ENCODE results near the gene SELENON. TPM values are rescaled to one million over a fixed set of nuclear protein-coding genes. Genes with fewer than 3 reads are reported as not detected.

The SELENON gene
- total RNA-seq (2014; rRNA removed; shearing (Covaris generic)) (5.6 and 9.9 TPM in 2 replicates), total RNA-seq (2022) (28.1 and 28.3 TPM in 2 replicates), Bru-seq, nascent RNA (percentile 48 among the genes with signal in this experiment), BruChase-seq, experiment 1, labeled RNA remaining after a 6-hour chase (percentile 68 among the genes with signal in this experiment), BruChase-seq, experiment 2, labeled RNA remaining after a 2-hour chase (percentile 55 among the genes with signal in this experiment)
- long read RNA-seq, full-length matches to known transcripts: 10 of 27 reads
- long read RNA-seq, partial matches to known transcripts: 16 of 27 reads
- long read RNA-seq, other reads (novel, unspliced or antisense): 1 of 27 reads

GRCh38 chr1:25799935-25800702 is at the start of gene SELENON:
Gene SELENON, plus strand, starts transcription at chr1:25800193. Its CDS starts 38 bp downstream, at chr1:25800231.
- Histone ChIP-seq H3K27ac (ENCODE audit: low read depth, low read length, poor library complexity, severe bottlenecking) (no peak within 1 kb of the TSS), H3K9me2 (ENCODE audit: insufficient read depth, low read length) (no peaks in the 10 kb centered on the region), H3K4me2 (ENCODE audit: low read length) (peak within 1 kb of the TSS; percentile 83), H3K36me3 (ENCODE audit: insufficient read depth, low read length) (no peaks in the 10 kb centered on the region), H4K20me1 (ENCODE audit: insufficient read depth, low read length) (no peaks in the 10 kb centered on the region), H3K4me1 (ENCODE audit: insufficient read depth, low read length, poor library complexity, severe bottlenecking) (peaks cover 47% of the 10 kb centered on the region), H3K9me3 (ENCODE audit: low read length) (no peaks in the 10 kb centered on the region), H3K79me2 (ENCODE audit: insufficient read depth, low read depth, low read length) (no peaks in the 10 kb centered on the region), H2AFZ (ENCODE audit: low read length) (peak within 1 kb of the TSS; percentile 55; the same call in 1 of the 2 replicates), H3K4me3 (ENCODE audit: low read depth, low read length, poor library complexity, severe bottlenecking) (peak within 1 kb of the TSS; percentile 70)
- ChIA-PET CTCF (ENCODE audit: unreplicated experiment) (interaction anchor here (0.7 kb wide), 1 partner anchor 11 kb away, joined by 5 read pairs; no protein-coding TSS in a partner anchor), POLR2A (interaction anchor here (0.6 kb wide), 1 partner anchor 10 kb away, joined by 3 read pairs; no protein-coding TSS in a partner anchor)
- no peak for TF ChIP-seq CTCF (conservative IDR thresholded peaks at IDR 0.05; ENCODE audit: low read length)
- TF ChIP-seq EZH2phosphoT487 (IDR thresholded peaks at IDR 0.05; ENCODE audit: borderline replicate concordance, low read depth, low read length): no peak
- intact Hi-C loops (cut with micrococcal nuclease; ENCODE audit: unreplicated experiment): loop anchor here (5.0 kb wide), 1 partner anchor 298 kb away; no protein-coding TSS in a partner anchor
- peak; percentile 41 for DNase-seq (ENCODE audit: low spot score)
- no TSS peak for BruUV-seq (replicated peaks)

GRCh38 chr1:25750923-25751605 is 48.9 kb upstream of the SELENON start:
- Histone ChIP-seq H2AFZ (ENCODE audit: low read length) (no peak overlapping the region), H3K4me3 (ENCODE audit: low read depth, low read length, poor library complexity, severe bottlenecking) (no peak overlapping the region), H3K4me2 (ENCODE audit: low read length) (no peak overlapping the region), H3K9me2 (ENCODE audit: insufficient read depth, low read length) (no peaks in the 10 kb centered on the region), H4K20me1 (ENCODE audit: insufficient read depth, low read length) (no peaks in the 10 kb centered on the region), H3K27ac (ENCODE audit: low read depth, low read length, poor library complexity, severe bottlenecking) (no peak overlapping the region), H3K9me3 (ENCODE audit: low read length) (no peaks in the 10 kb centered on the region), H3K4me1 (ENCODE audit: insufficient read depth, low read length, poor library complexity, severe bottlenecking) (peaks cover 5% of the 10 kb centered on the region), H3K79me2 (ENCODE audit: insufficient read depth, low read depth, low read length) (no peaks in the 10 kb centered on the region), H3K36me3 (ENCODE audit: insufficient read depth, low read length) (no peaks in the 10 kb centered on the region)
- no peak for DNase-seq (ENCODE audit: low spot score)
- ChIA-PET POLR2A (no interaction called here), CTCF (ENCODE audit: unreplicated experiment) (no interaction called here)
- TF ChIP-seq EZH2phosphoT487 (IDR thresholded peaks at IDR 0.05; ENCODE audit: borderline replicate concordance, low read depth, low read length) (no peak), CTCF (conservative IDR thresholded peaks at IDR 0.05; ENCODE audit: low read length) (no peak)
- no TSS peak for BruUV-seq (replicated peaks)
- intact Hi-C loops (cut with micrococcal nuclease; ENCODE audit: unreplicated experiment): no loop called here
